GM12875 (cell line): ENCODE results near the gene SORT1.

Experiments used
- H3K4me3 ChIP-seq: one replicate; pipeline ENCODE4 v1.5.1; 2011; ENCODE audit warnings: low read depth, low read length, control low read depth
- TF ChIP-seq, protein P1 (sequence below): IDR thresholded peaks from 2 replicates; pipeline ENCODE4 v1.5.1; 2011; ENCODE audit warnings: low read depth, mild to moderate bottlenecking, control low read depth, inconsistent platforms, low read length, moderate library complexity, borderline replicate concordance; ENCODE audit not compliant: insufficient read depth

The SORT1 gene

DNA sequence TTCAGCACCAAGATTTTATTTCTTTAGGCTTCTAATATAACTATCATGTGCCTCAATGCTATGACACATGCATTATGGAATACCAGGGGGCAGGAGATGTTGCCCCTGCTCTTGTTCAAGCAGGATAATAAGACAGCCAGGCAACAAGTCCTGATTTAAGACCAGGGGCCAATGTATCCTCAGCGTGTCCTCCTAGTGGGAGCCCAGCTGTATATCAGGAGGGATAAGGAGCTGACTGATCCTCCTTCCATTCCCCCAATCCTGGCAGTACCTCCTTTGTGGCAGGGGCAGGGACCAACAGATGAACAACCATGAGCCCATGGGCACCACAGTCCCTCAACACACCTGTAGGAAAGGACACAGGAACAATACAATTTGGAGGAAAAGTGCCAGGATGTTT is 29.3 kb downstream of the SORT1 start:
- TF ChIP-seq, protein P1, sequence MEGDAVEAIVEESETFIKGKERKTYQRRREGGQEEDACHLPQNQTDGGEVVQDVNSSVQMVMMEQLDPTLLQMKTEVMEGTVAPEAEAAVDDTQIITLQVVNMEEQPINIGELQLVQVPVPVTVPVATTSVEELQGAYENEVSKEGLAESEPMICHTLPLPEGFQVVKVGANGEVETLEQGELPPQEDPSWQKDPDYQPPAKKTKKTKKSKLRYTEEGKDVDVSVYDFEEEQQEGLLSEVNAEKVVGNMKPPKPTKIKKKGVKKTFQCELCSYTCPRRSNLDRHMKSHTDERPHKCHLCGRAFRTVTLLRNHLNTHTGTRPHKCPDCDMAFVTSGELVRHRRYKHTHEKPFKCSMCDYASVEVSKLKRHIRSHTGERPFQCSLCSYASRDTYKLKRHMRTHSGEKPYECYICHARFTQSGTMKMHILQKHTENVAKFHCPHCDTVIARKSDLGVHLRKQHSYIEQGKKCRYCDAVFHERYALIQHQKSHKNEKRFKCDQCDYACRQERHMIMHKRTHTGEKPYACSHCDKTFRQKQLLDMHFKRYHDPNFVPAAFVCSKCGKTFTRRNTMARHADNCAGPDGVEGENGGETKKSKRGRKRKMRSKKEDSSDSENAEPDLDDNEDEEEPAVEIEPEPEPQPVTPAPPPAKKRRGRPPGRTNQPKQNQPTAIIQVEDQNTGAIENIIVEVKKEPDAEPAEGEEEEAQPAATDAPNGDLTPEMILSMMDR: no peak
- no peak overlapping the region for H3K4me3 ChIP-seq

DNA sequence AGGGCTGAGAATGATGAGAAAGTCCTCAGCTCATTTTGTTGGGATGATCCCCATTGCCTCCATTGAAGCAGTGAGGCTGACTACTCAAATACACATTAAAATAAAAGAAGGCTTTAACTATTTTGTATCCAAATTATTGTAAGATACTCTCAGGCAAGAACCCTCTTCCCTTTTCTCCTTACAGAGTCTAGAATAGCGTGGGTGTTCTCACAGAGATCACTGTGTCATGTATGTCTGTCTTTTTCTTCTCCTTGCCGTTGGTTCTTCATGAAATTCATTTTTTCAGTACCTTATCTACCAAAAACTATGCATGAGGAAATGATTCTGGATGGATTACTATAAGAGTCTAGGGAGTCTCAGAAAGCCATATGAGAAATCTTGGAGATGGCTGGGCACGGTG is 30.1 kb downstream of the SORT1 start:
- TF ChIP-seq, protein P1: no peak

DNA sequence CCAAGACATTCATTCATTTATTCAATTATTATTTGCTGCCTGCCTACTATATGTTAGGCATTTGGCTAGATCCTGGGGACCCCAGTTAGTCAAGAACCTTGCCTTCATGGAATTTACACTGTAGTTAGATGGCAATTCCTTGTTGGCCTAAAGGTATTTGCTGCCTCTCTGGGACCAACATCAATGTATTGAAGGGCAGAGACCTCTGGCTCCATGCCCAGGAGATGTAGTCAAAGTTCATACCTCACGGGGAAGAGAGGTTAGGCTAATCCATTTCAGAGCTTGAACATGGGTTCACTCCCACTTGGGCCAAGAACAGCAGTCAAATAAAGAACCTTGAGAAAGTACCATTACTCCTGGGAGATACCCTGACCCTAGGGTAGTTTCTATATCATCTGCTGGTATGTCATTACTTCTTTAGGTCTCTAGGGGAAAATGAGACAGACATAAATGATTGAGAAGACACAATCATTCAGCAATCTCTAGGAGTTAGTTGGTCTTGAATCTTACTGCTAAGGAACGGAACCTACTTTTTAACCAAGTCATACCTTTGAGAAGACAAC is 32.0 kb downstream of the SORT1 start:
- TF ChIP-seq, protein P1: no peak
- no peak overlapping the region for H3K4me3 ChIP-seq

More for the DNA sequence above, 30.1 kb downstream of the SORT1 start:
- no peak overlapping the region for H3K4me3 ChIP-seq

DNA sequence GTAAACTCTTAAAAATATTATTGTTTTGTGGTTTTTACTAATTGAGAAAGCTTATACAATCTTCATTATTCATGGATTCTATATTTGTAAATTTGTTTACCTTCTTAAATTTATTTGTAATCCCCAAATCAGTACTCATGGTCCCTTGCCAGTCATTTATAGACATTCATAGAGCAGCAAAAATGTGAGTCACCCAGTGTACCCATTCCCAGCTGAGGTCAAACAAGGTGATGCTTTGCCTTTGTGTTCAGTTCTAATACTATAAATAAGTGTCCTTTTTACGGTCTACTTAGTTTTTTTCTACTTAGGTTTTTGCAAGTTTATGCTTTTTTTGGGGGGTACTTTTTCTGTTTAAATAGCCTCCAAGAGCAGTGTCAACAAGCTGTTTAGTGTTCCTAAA is 36.1 kb downstream of the SORT1 start:
- H3K4me3 ChIP-seq: no peak overlapping the region
- TF ChIP-seq, protein P1: no peak

DNA sequence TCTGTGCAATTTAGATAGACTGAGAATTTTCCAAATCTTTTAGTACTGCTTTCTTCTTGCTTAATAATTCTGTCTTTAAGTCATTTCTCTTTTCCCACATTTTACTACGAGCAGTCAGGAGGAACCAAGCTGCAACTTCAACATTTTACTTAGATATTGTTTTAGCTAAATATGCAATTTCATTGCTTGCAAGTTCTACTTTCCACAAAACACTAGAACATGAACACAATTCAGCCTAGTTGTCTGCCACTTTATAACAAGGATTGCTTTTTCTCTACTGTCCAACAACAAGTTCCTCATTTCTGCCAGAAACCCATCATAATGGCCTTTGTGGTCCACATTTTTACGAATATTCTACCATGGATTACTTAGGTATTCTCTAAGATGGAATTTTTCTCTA is 36.6 kb downstream of the SORT1 start:
- TF ChIP-seq, protein P1: no peak
- H3K4me3 ChIP-seq: no peak overlapping the region

DNA sequence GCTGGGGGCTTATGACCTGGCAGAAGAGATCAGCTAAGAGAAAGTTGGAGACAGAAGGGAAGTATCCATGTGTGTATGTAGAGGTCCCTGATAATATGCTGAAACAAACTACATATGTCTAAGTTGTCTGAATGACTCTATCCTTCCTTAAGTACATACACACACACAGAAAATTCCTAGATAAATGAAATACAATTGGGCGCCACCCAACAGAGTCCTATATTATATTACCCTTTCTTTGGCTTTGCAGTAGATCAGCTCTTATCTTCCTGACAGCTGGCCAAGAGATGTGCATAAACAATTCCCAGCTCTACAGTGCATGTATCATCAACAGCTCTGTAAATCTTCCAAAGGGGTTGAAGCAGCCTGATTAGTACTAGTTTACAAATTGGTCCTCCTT is 40.1 kb downstream of the SORT1 start:
- H3K4me3 ChIP-seq: no peak overlapping the region
- TF ChIP-seq, protein P1: no peak

DNA sequence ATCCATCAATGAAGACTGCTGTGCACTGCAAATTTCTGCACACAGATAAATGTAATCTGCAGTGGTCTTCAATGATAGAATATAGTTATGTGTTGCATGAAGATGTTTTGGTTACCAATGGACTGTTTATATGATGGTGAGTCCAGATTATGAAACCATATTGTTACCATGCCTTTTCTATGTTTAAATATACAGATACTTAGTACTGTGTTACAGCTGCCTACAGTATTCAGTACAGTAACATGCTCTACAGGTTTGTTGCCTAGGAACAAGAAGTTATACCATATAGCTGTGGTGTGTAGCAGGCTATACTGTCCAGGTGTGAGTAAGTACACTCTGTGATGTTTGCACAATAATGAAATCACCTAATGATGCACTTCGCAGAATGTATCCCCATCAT is 40.8 kb downstream of the SORT1 start:
- no peak overlapping the region for H3K4me3 ChIP-seq
- TF ChIP-seq, protein P1: no peak
